Tibial nerve (tissue), 4 donors: ENCODE data around the gene MDGA2. TPM values are rescaled to one million over a fixed set of nuclear protein-coding genes. Genes with fewer than 3 reads are reported as not detected.

ENCODE experiments used
- DNase-seq, 2 donors: peaks; one replicate each; pipeline ENCODE4 v3.0.0-alpha.2; 2019; ENCODE audit warnings: low spot score in 2 of 2
- H3K27ac ChIP-seq, 4 donors: fragments of 200-600 bp; sonication (generic) in 3 of 4; one replicate each; pipeline ENCODE4 v1.5.1; 2017 to 2019; ENCODE audit warnings: mild to moderate bottlenecking in 1 of 4
- H3K27me3 ChIP-seq, 2 donors: fragments of 200-600 bp; sonication (generic) in 1 of 2; one replicate each; pipeline versions ENCODE4 v1.5.1 to v1.6.0; 2017 to 2019
- H3K36me3 ChIP-seq, 3 donors: fragments of 200-600 bp; sonication (generic); one replicate each; pipeline ENCODE4 v1.5.1; 2018 to 2019
- H3K4me1 ChIP-seq, 4 donors: fragments of 200-600 bp; sonication (generic) in 3 of 4; one replicate each; pipeline ENCODE4 v1.5.1; 2017 to 2019
- H3K4me3 ChIP-seq, 4 donors: fragments of 200-600 bp; sonication (generic) in 3 of 4; one replicate each; pipeline ENCODE4 v1.5.1; 2017 to 2019; ENCODE audit warnings: mild to moderate bottlenecking in 1 of 4, moderate library complexity in 1 of 4
- H3K9me3 ChIP-seq, 4 donors: fragments of 200-600 bp; sonication (generic) in 3 of 4; one replicate each; pipeline ENCODE4 v1.5.1; 2017 to 2019
- CTCF ChIP-seq, 5 experiments: fragments of 200-600 bp in 3 of 5; fragments of 450-650 bp in 2 of 5; sonication (generic) in 3 of 5; IDR thresholded peaks; one replicate each; pipeline ENCODE4 v1.5.1; 2016 to 2019; ENCODE audit warnings: antibody characterized with exemption in 5 of 5, mild to moderate bottlenecking in 3 of 5, moderate library complexity in 2 of 5
- EP300 ChIP-seq, 2 donors: sonication (generic); formaldehyde crosslinking; IDR thresholded peaks; one replicate each; pipeline ENCODE4 v1.6.1; 2017; ENCODE audit warnings: antibody characterized with exemption in 2 of 2, mild to moderate bottlenecking in 1 of 2
- POLR2A ChIP-seq, 2 donors: fragments of 450-650 bp; IDR thresholded peaks; one replicate each; pipeline ENCODE4 v1.6.1; 2017; ENCODE audit warnings: antibody characterized with exemption in 2 of 2, mild to moderate bottlenecking in 2 of 2, moderate library complexity in 2 of 2
- WGBS, 2 donors: methylation state at CpG; one replicate each; pipeline ENCODE4 v1.1.5; 2018; 5-methylcytosine and 5-hydroxymethylcytosine counted together
- total RNA-seq, 4 donors: library from RNA; depleted of rRNA; stranded (reverse); fragments of >200 nt; gene quantifications; one replicate each; pipeline ENCODE4 v1.1.0, GENCODE V29; 2016

MDGA2 gene
- total RNA-seq, 4 donors from 2014 or later, result under 0.01 TPM; not detected in 3

DNA sequence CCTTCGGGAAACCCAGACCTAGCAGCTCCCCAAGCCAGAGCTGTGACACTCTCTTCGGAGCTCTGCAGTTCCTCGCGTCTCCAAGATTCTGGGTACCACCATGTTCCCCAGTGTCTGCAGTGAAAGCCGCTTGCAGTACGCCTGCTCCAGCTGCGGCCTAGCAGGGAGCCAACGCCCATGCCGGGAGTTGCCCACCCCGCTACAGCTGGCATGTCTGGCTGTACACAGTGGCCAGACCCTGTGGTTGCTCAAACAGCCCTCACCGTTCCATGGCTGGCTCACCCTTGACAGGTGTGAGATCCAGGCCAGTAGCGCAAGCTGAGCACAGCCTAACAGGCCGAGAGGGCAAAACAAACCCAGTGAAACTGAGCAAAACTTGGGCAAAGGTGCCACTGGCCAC lies 520.0 kb downstream of the MDGA2 start:
- WGBS, 2 donors, result 94 to 96% methylated on average over 11 to 13 of the region's 13 CpGs
- no peak overlapping the region for H3K4me3 ChIP-seq
- TF ChIP-seq EP300 (IDR thresholded peaks at IDR 0.05), result no peak

DNA sequence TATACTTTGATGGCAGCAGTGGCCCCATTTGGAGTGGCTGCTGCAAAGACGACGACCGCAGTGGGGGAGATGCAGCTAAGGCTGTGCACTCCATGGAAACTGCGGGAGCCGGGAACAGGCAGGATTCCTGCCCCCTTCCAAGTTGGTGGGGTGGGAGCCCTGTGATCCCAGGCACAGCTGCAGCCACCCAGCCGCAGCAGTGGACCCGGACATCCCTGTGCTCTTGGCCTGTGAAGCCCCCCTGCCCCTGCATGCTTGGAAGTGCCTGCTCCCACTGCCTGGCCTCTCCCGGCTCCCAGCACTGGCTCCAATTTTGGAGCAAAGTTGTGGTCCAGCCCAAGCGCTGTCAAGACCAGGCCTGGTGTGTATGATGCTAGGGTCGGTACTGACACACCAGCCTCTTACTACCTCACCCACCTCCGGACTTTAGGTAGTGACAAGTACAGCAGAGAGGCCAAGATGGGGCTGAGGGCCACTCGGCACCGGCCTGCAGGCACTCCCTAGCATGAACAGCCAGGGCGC lies 521.1 kb downstream of the MDGA2 start:
- DNase-seq, result no peak
- Histone ChIP-seq H3K9me3 (no peaks in the 10 kb centered on the region), H3K27ac (no peak overlapping the region), H3K4me3 (no peak overlapping the region), H3K4me1 (no peaks in the 10 kb centered on the region), H3K27me3 (no peaks in the 10 kb centered on the region), H3K36me3 (no peaks in the 10 kb centered on the region)
- TF ChIP-seq EP300 (IDR thresholded peaks at IDR 0.05) (no peak), CTCF (IDR thresholded peaks at IDR 0.05) (no peak), POLR2A (IDR thresholded peaks at IDR 0.05) (no peak)
- WGBS, 2 donors, result 86 to 94% methylated on average over 12 to 14 of the region's 14 CpGs

More for the DNA sequence above, 520.0 kb downstream of the MDGA2 start:
- Histone ChIP-seq H3K27ac (no peak overlapping the region), H3K9me3 (no peaks in the 10 kb centered on the region), H3K4me1 (no peaks in the 10 kb centered on the region), H3K27me3 (no peaks in the 10 kb centered on the region), H3K36me3 (no peaks in the 10 kb centered on the region)
- no peak for DNase-seq

- no peaks in the 10 kb centered on the region for H3K36me3 ChIP-seq
- no peak overlapping the region for H3K4me3 ChIP-seq
- H3K27me3 ChIP-seq, result no peaks in the 10 kb centered on the region
- H3K9me3 ChIP-seq, result no peaks in the 10 kb centered on the region
- TF ChIP-seq POLR2A (IDR thresholded peaks at IDR 0.05) (no peak), CTCF (IDR thresholded peaks at IDR 0.05) (no peak), EP300 (IDR thresholded peaks at IDR 0.05) (no peak)
- H3K4me1 ChIP-seq, result no peaks in the 10 kb centered on the region
- H3K27ac ChIP-seq, result no peak overlapping the region
- DNase-seq, result no peak
These were observed 521.7 kb downstream of the MDGA2 start for GRCh38 chr14:47153746-47154145.

DNA sequence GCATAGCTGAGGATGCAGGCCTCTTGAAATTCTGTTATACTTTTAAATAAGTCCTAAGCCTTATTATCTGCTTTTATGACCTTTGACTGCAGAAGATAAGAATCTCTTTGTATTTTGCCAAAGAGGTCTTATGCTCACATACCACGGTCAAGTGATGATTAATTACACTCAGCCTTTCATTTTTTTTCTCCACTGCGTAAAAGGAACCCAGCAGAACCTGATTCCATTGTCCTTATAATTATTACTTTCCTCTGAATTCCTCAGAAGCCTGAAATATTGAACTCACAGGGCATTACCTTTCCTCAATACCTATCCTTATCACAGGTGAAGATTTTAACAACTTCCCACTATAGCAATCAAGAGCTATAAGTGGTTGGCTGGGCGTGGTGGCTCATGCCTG lies 525.1 kb downstream of the MDGA2 start:
- no peak for TF ChIP-seq CTCF (IDR thresholded peaks at IDR 0.05)
- H3K4me1 ChIP-seq, result no peaks in the 10 kb centered on the region
- no peaks in the 10 kb centered on the region for H3K27me3 ChIP-seq
- DNase-seq, result no peak
- H3K9me3 ChIP-seq, result no peaks in the 10 kb centered on the region
- H3K4me3 ChIP-seq, result no peak overlapping the region
- H3K27ac ChIP-seq, result no peak overlapping the region
- WGBS, 2 donors, result 75 to 79% methylated on average over 3 of the region's 3 CpGs
- H3K36me3 ChIP-seq, result no peaks in the 10 kb centered on the region

- TF ChIP-seq POLR2A (IDR thresholded peaks at IDR 0.05) (no peak), CTCF (IDR thresholded peaks at IDR 0.05) (no peak), EP300 (IDR thresholded peaks at IDR 0.05) (no peak)
These were observed 526.1 kb downstream of the MDGA2 start for GRCh38 chr14:47149326-47149725.

GRCh38 chr14:47148686-47149085 lies 526.7 kb downstream of the MDGA2 start:
- Histone ChIP-seq H3K27ac (no peak overlapping the region), H3K4me1 (no peaks in the 10 kb centered on the region), H3K9me3 (no peaks in the 10 kb centered on the region), H3K27me3 (no peaks in the 10 kb centered on the region), H3K4me3 (no peak overlapping the region), H3K36me3 (no peaks in the 10 kb centered on the region)
- DNase-seq, result no peak
- WGBS, 2 donors, result 91 to 93% methylated on average over 3 of the region's 3 CpGs
- TF ChIP-seq EP300 (IDR thresholded peaks at IDR 0.05) (no peak), CTCF (IDR thresholded peaks at IDR 0.05) (no peak), POLR2A (IDR thresholded peaks at IDR 0.05) (no peak)

More at GRCh38 chr14:47149326-47149725, 526.1 kb downstream of the MDGA2 start:
- H3K36me3 ChIP-seq, result no peaks in the 10 kb centered on the region
- H3K9me3 ChIP-seq, result no peaks in the 10 kb centered on the region
- H3K27ac ChIP-seq, result no peak overlapping the region
- WGBS, 2 donors, result 98 to 100% methylated on average over 2 of the region's 2 CpGs
- no peaks in the 10 kb centered on the region for H3K4me1 ChIP-seq
- H3K4me3 ChIP-seq, result no peak overlapping the region
- H3K27me3 ChIP-seq, result no peaks in the 10 kb centered on the region
- no peak for DNase-seq
